GM18520 (cell line): Measurements from ENCODE around the gene RPRD1B.

ENCODE experiments used
- ATAC-seq: cut with Tn5 transposase; IDR thresholded peaks from one replicate; pipeline ENCODE4 v1.9.1; 2021; ENCODE audit not compliant: unreplicated experiment

The RPRD1B gene

GRCh38 chr20:38133680-38134426 lies 100.3 kb downstream of the RPRD1B start:
- no peak for ATAC-seq

GRCh38 chr20:38134427-38135270 lies 101.1 kb downstream of the RPRD1B start:
- ATAC-seq, result no peak

- no peak for ATAC-seq
Measured at GRCh38 chr20:38135271-38135650, 101.7 kb downstream of the RPRD1B start.

- ATAC-seq, result no peak
Measured at GRCh38 chr20:38135651-38136420, 102.3 kb downstream of the RPRD1B start.

GRCh38 chr20:38136421-38137245 lies 103.1 kb downstream of the RPRD1B start:
- ATAC-seq, result no peak

GRCh38 chr20:38137441-38138037 lies 104.0 kb downstream of the RPRD1B start:
- ATAC-seq, result no peak

- ATAC-seq, result no peak
Measured at GRCh38 chr20:38138086-38138778, 104.7 kb downstream of the RPRD1B start.

- ATAC-seq, result no peak
Measured at GRCh38 chr20:38139156-38139912, 105.8 kb downstream of the RPRD1B start.

GRCh38 chr20:38139977-38140753 lies 106.6 kb downstream of the RPRD1B start:
- no peak for ATAC-seq

- no peak for ATAC-seq
Measured at GRCh38 chr20:38141204-38141888, 107.8 kb downstream of the RPRD1B start.
